ENCODE results near the gene PKN2.

DNA sequence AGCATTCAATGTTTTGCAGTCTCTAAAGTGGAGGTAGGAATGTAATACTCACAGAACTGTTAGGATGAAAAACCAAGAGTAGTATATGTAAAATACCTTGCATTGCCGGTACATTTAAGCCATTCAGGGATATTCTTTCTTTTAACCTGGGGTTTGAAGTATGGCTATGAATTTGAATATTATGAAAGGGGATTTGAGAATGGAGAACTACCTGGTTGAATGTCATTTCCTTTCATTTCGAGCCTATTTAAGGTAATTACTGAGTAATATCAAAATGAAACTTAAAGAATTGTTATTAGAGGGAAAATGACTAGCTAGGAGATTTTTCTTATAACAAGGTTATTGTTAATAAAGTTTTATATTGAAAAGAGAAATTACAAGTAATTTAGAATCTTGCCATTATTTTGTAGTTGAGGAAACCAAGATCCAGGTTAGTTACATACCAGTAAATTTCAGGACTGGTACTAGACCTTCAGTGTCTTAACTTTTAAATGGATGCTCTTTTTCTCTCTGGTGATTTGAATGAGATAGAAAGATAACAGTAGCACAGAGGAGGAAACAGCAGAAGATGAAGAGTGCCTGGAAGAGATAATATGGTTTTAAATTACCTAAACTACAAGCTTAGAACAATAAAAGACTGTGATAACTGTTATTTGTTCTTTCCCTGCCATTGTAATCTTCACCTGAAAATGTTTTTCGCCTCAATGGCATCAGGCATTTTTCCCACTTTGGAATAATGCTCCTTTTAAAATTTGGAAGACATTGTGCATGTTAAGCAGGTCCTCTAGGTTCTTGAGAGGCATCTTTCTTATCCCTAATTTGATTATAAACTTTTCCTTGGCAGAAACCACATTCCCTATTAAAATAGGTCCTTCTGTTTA is 103.2 kb downstream of the PKN2 start:
- TF ChIP-seq CTCF (IDR thresholded peaks at IDR 0.05) (no peak), POLR2A (IDR thresholded peaks at IDR 0.05) (no peak), EP300 (IDR thresholded peaks at IDR 0.05) (no peak), POLR2AphosphoS5 (IDR thresholded peaks at IDR 0.05) (no peak)
